NCI-H446 treated with DMSO at 0.1 percent for 48 hours (cell line): ENCODE results near the gene VASN.
"Not testable (repeated sequence)": the region's sequence is repeated elsewhere in the genome, so short reads cannot be mapped to it uniquely, and the experiment has no call there.

Experiments
- DNase-seq: peaks from one replicate; lab custom pipeline; 2025; lab: John Stamatoyannopoulos, UW

Gene VASN

GRCh38 chr16:4337540-4338088 is 34.0 kb upstream of the VASN start:
- no peak for DNase-seq

GRCh38 chr16:4338125-4338582 is 33.5 kb upstream of the VASN start:
- DNase-seq, result no peak

GRCh38 chr16:4338712-4339299 is 32.8 kb upstream of the VASN start:
- DNase-seq, result no peak

- DNase-seq, result no peak
Observed at GRCh38 chr16:4339455-4339854, 32.2 kb upstream of the VASN start.

- no peak for DNase-seq
Observed at GRCh38 chr16:4339909-4340308, 31.7 kb upstream of the VASN start.

- DNase-seq, result no peak
Observed at GRCh38 chr16:4340443-4340842, 31.2 kb upstream of the VASN start.

- no peak for DNase-seq
Observed at GRCh38 chr16:4341250-4341649, 30.4 kb upstream of the VASN start.

- DNase-seq, result no peak
Observed at GRCh38 chr16:4342866-4343744, 28.5 kb upstream of the VASN start.

GRCh38 chr16:4344300-4344982 is 27.2 kb upstream of the VASN start:
- not testable (repeated sequence) for DNase-seq

- DNase-seq, result no peak
Observed at GRCh38 chr16:4344983-4345835, 26.4 kb upstream of the VASN start.

- no peak for DNase-seq
Observed at GRCh38 chr16:4345836-4346781, 25.5 kb upstream of the VASN start.

GRCh38 chr16:4347010-4347409 is 24.6 kb upstream of the VASN start:
- no peak for DNase-seq

GRCh38 chr16:4347765-4348509 is 23.7 kb upstream of the VASN start:
- no peak for DNase-seq

GRCh38 chr16:4349332-4349731 is 22.3 kb upstream of the VASN start:
- DNase-seq, result no peak

GRCh38 chr16:4350365-4350786 is 21.3 kb upstream of the VASN start:
- DNase-seq, result no peak

- DNase-seq, result peak; percentile 83
Observed at GRCh38 chr16:4350787-4351659, 20.6 kb upstream of the VASN start, which contains the start of gene PAM16. PAM16 (minus strand) TSS chr16:4351321; CDS start chr16:4351234, 87 bp downstream.

GRCh38 chr16:4351880-4352279 is 19.8 kb upstream of the VASN start:
- DNase-seq, result no peak

- no peak for DNase-seq
Observed at GRCh38 chr16:4352843-4353242, 18.8 kb upstream of the VASN start.

- DNase-seq, result no peak
Observed at GRCh38 chr16:4353675-4354074, 18.0 kb upstream of the VASN start.
